Thoracic aorta (tissue), 2 donors: Measurements from ENCODE around the gene HOXA5. TPM values are rescaled to one million over a fixed set of nuclear protein-coding genes. Genes with fewer than 3 reads are reported as not detected.

Experiments
- ATAC-seq: fragments of 150-250 bp; one replicate; pipeline ENCODE4 v1.8.0; 2017; ENCODE audit warnings: low read depth; ENCODE audit not compliant: insufficient number of reproducible peaks, low FRiP score
- DNase-seq: peaks from one replicate; pipeline ENCODE4 v3.0.0-alpha.2; 2020; ENCODE audit warnings: low spot score
- H3K27ac ChIP-seq, 2 donors: fragments of 200-600 bp; sonication (generic); 1 replicate in 1 of 2; 2 replicates in 1 of 2; pipeline ENCODE4 v1.5.1; 2016; ENCODE audit warnings: mild to moderate bottlenecking in 2 of 2, moderate library complexity in 2 of 2
- H3K27me3 ChIP-seq: fragments of 200-600 bp; sonication (generic); replicated peaks from 2 replicates; pipeline ENCODE4 v1.6.0; 2016; ENCODE audit warnings: mild to moderate bottlenecking; ENCODE audit not compliant: insufficient read depth
- H3K36me3 ChIP-seq: fragments of 200-600 bp; sonication (generic); one replicate; pipeline ENCODE4 v1.5.1; 2016
- H3K4me1 ChIP-seq, 2 donors: fragments of 200-600 bp; sonication (generic); 1 replicate in 1 of 2; 2 replicates in 1 of 2; pipeline versions ENCODE4 v1.5.1 to v1.6.0; 2016; ENCODE audit warnings: low read depth in 2 of 2, mild to moderate bottlenecking in 1 of 2; ENCODE audit not compliant: control insufficient read depth in 1 of 2
- H3K4me3 ChIP-seq: fragments of 200-600 bp; sonication (generic); 2 replicates; pipeline ENCODE4 v1.5.1; 2016; ENCODE audit warnings: mild to moderate bottlenecking
- H3K9me3 ChIP-seq: fragments of 200-600 bp; sonication (generic); 2 replicates; pipeline ENCODE4 v1.5.1; 2016
- CTCF ChIP-seq: fragments of 200-600 bp; sonication (generic); IDR thresholded peaks from one replicate; pipeline ENCODE4 v1.5.1; 2019; ENCODE audit warnings: antibody characterized with exemption
- total RNA-seq, 2 donors: library from RNA; depleted of rRNA; stranded (reverse); fragments of >200 nt; gene quantifications; one replicate each; pipeline versions ENCODE4 v1.1.0 to v1.2.3, GENCODE V29; 2016

Gene HOXA5
- total RNA-seq, 2 donors from 2014 or later: 0.35 to 1.2 TPM

GRCh38 chr7:27141923-27142579 lies 1.4 kb downstream of the HOXA5 start:
- H3K27me3 ChIP-seq: no peaks in the 10 kb centered on the region
- no peak for ATAC-seq
- no peaks in the 10 kb centered on the region for H3K9me3 ChIP-seq
- H3K4me3 ChIP-seq: peak overlapping the region; percentile 84
- no peak for DNase-seq
- H3K27ac ChIP-seq: peak overlapping the region; percentile 95 to 97
- peaks cover 0 to 27% of the 10 kb centered on the region in 2 donors for H3K4me1 ChIP-seq
- H3K36me3 ChIP-seq: peaks cover 11% of the 10 kb centered on the region
- peak; percentile 47 for TF ChIP-seq CTCF

GRCh38 chr7:27141137-27141922 lies 2.2 kb downstream of the HOXA5 start:
- no peak for TF ChIP-seq CTCF
- Histone ChIP-seq H3K27me3 (no peaks in the 10 kb centered on the region), H3K4me1 (peaks cover 5 to 26% of the 10 kb centered on the region in 2 donors), H3K36me3 (peaks cover 11% of the 10 kb centered on the region), H3K4me3 (peak overlapping the region; percentile 84), H3K9me3 (no peaks in the 10 kb centered on the region), H3K27ac (peak overlapping the region; percentile 95 to 97)
- DNase-seq (no peak), ATAC-seq (no peak)

- peak overlapping the region; percentile 48 for H3K4me3 ChIP-seq
- no peak for TF ChIP-seq CTCF
- no peaks in the 10 kb centered on the region for H3K27me3 ChIP-seq
- DNase-seq: no peak
- H3K9me3 ChIP-seq: no peaks in the 10 kb centered on the region
- peaks cover 7 to 33% of the 10 kb centered on the region in 2 donors for H3K4me1 ChIP-seq
- ATAC-seq: no peak
- H3K27ac ChIP-seq: peak overlapping the region; percentile 66 to 95
- peaks cover 9% of the 10 kb centered on the region for H3K36me3 ChIP-seq
Observed at GRCh38 chr7:27140126-27140857, 3.2 kb downstream of the HOXA5 start.

GRCh38 chr7:27139334-27140125 lies 4.0 kb downstream of the HOXA5 start:
- Histone ChIP-seq H3K9me3 (no peaks in the 10 kb centered on the region), H3K36me3 (peaks cover 3% of the 10 kb centered on the region), H3K27ac (peak overlapping the region; percentile 66 to 95), H3K27me3 (no peaks in the 10 kb centered on the region), H3K4me3 (peak overlapping the region; percentile 48), H3K4me1 (peaks cover 7 to 33% of the 10 kb centered on the region in 2 donors)
- TF ChIP-seq CTCF: no peak
- ATAC-seq (no peak), DNase-seq (no peak)
